Stimulated activated CD8-positive, alpha-beta memory T cell treated with anti-CD3 and anti-CD28 coated beads, Interleukin-7, amount 100 ng/mL, for 1 hour (primary cell): ENCODE results near the gene IKZF3.
"Not testable (repeated sequence)": the region's sequence is repeated elsewhere in the genome, so short reads cannot be mapped to it uniquely, and the experiment has no call there.

Source experiments
- DNase-seq, 2 donors: peaks; one replicate each; pipeline ENCODE4 v3.0.0-alpha.2; 2020; ENCODE audit warnings: low read depth in 2 of 2

The IKZF3 gene

DNA sequence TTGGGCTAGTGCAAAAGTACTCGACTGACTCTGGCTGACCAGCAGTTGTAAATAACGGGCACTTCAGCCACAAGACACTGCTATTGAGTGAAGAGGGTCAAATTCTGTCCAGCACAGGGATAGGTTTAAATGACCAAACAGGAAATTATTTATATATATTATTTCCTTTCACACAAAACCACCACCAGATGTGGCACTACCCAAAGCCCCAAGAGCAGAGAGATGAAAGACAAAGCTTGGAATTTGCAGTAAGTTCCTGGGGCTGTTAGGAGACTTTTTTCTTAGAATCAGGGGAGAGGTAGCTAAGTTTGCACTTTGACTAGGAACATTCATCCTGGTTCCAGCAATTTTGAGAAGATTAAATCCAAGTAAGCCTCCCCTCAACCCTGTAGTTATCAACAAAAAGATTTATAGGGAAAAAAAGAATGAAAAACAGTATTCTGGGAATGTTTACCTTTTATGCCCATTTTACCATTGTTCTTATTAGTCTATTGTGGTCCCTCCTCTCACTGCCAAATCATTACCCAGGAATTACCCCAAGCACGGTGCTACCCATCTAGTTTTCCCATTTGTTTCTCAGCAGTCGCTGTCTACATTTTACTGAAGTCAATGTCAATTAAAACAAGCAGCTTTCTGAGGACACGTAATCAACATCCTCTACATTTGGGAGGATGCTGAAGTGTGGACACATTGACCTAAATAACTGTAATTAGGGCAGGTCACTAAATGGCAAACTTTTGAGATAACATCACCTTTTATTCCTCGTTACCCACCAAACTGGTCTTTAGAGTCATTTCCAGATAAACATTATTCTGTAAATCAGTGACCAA lies 82.9 kb downstream of the IKZF3 start:
- DNase-seq, result no peak

GRCh38 chr17:39777534-39778365 lies 86.4 kb downstream of the IKZF3 start:
- no peak for DNase-seq

DNA sequence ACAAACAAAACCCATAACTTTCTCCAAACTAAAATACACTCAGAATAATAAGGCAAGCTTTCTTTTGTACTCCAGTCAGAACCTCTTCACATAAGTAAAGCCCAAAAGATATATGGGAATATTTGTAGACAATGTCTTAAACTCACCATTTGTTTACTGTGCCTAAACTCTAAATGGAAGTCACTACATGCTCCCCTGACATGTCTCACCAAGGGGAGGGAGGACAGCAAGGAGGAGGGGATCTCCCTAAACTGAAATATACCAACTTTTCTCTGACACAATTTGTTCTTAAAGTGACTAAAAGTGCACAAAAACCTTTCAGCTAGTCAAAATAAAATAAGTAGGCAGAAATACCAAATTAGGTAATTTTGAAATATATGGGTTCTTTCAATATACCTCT lies 87.9 kb downstream of the IKZF3 start:
- DNase-seq, result no peak

DNA sequence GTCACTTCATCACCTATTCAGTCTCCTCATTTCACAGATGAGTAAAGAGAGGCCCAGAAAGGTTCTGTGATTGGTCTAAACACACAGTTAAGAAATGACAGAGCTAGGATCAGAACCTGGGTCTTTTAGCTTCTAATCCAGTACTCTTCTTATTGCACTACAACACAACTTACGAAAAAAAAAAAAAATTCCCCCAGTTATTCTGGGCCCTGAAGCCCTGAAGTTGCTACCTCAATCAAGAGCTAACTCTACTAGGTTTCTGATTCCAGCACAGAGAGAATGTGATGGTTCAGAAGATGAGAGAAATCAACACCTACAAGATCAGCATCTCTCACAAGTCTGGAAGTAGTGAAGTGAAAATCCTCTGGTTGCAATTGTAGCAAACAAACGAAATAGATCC lies 89.1 kb downstream of the IKZF3 start:
- DNase-seq, result no peak

DNA sequence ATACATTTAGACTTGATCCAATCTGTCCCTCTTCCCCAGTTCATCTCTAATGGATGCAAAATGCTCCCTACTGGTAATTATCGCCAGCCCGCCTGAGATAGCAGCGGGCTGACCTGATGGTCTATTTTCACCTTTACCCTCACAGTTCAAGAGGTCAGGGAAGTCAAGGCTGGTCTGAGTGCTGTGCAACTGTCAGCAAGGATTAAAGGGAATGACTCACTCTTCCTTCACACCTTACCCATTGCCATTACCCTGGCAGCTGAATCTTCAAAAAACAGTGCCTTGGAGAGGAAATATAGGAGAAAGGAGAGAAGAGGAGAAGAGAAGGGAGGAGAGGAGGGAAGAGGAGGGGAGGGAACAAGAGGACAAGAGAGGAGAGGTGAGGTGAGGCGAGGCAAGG lies 90.1 kb downstream of the IKZF3 start:
- DNase-seq, result no peak

- no peak for DNase-seq
Measured at GRCh38 chr17:39772987-39773934, 90.9 kb downstream of the IKZF3 start.

DNA sequence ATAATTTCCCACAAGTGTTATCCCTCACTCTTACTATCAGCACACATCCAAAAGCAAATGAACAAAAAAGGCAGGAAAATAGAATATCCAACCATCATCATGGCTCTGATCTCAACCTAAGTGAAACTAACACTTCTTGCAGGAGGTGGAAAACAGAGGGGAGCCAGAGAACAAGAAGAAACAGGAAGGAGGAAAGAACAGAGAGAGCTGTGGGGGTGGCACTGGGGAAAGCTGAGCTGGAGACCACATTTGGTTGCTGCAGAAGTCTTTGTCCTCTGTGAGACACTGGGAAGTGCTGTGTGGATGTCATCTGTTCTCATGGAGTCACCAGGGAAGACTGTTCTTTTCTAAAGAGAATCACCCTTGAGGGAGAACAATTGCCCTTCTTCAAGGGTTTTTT lies 91.7 kb downstream of the IKZF3 start:
- DNase-seq, result no peak

DNA sequence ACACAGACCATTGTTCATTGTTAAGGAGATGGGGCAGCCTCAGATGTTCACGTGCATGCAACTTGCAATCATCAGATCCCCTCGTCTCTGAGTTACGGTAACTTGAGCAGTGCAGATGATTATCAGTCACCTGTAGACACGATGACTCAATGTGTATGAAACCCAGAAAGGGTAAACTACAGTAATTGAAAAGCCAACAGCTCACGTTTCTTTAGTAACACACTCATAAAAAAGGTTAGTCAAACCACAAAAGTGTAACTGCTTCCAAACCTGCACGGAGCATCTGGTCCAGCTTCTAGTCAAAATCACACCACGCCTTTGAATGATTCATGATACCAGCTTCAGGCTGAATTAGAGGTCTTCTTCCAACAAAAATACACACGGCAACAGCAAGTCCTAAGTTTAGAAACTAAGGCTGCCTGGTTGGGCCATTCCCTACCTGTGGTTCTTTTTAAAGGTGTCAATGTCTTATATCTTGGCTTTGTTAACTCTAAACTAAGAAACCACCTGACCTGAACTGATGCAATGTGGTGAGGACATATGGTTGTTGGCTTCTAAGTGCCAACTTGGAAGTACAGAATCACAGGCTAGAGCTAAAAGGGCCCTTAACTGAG lies 94.0 kb downstream of the IKZF3 start:
- peak in 1 of 2 donors; percentile 32 for DNase-seq

GRCh38 chr17:39767147-39767546 lies 97.0 kb downstream of the IKZF3 start:
- no peak for DNase-seq

DNA sequence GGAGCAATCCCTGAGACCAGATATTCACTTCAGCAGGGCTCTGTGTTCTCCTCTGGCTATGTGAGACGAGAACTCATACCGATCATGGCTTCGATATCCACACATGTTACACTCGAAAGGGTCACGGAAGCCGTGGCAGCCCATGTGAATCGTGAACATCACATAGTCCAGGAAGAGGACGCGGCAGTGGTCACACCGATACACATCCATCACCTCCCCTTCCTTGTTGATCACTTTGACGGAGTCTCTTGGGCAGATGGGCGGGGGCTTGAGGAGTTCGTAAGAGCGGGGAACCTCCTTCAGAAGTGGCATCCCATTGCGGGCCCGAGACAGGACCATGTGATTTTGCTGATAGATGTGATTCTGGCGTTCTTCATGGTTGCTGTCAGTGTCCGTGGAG lies 98.3 kb downstream of the IKZF3 start:
- DNase-seq, result no peak

- no peak for DNase-seq
Measured at GRCh38 chr17:39765175-39765574, 98.9 kb downstream of the IKZF3 start.

DNA sequence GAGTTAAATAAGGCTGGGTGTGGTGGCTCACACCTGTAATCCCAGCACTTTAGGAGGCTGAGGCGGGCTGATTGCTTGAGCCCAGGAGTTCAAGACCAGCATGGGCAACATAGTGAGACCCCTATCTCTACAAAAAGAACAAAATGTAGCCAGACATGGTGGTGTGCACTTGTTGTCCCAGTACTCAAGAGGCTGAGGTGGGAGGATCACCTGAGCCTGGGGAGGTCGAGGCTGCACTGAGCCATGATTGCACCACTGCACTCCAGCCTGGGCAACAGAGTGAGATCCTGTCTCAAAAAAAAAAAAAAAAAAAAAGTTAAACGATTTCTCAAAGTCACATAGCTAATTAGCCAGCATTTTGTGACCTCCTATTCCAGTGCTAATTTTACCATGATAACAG lies 99.9 kb downstream of the IKZF3 start:
- DNase-seq, result not testable (repeated sequence)

DNA sequence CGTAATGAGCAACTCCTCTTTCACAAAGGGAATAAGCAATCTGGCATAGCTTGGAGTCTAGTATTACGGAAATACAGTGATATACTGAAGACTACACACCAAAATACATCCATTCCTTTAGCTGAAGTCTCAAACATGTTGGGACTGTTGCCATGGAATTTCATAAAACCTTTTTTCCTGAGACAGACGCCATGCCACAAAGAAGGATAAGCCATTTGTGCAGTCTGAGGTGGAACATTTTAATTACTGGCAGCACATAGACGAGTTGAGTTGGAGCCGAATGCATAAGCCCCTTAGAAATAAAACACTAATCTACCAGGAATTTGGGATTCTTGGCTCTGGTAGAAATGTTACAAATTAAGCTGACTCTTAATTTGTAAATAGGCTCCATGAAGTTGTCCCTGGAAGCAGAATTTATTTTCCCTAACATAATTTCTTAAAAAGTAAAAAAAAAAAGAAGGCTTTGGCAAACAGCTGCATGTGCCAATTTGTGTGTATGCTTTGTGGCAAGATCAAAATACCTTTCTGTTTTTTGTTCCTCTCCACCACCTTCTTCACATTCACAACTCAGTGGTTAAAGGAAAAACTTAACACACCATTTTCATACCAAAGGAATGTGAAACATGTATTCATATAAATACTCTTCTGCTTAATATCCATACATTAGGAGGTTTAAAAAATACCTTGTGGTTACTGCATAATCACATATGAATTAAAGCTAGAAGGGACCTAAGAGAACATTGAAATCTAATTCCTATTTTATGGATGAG lies 100.9 kb downstream of the IKZF3 start:
- no peak for DNase-seq

DNA sequence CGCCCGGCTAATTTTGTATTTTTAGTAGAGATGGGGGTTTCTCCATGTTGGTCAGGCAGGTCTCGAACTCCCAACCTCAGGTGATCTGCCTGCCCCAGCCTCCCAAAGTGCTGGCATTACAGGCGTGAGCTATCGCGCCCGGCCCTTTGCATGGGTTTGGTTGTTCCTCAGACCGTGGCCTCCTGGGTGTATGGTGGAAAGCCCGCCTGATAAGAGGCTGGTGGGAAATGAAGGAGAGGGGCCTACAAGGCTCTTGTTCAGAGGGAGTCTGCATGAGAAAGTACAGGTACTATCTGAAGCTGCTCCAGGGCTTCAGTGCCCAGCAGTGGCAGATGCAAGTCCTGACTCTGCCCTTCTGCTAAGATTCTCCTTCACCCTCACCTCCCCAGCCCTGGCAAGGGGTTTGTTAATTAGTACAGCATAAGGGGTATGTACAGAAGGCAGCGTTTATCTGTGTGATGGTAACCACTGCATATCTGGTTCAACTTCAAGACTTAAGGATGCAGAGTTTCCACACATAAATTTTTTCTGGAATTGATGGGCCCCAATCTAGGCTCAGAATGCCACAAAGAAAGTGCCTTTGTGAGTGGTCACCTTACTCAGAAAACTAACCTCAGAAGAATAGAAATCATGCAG lies 102.1 kb downstream of the IKZF3 start:
- DNase-seq, result no peak

DNA sequence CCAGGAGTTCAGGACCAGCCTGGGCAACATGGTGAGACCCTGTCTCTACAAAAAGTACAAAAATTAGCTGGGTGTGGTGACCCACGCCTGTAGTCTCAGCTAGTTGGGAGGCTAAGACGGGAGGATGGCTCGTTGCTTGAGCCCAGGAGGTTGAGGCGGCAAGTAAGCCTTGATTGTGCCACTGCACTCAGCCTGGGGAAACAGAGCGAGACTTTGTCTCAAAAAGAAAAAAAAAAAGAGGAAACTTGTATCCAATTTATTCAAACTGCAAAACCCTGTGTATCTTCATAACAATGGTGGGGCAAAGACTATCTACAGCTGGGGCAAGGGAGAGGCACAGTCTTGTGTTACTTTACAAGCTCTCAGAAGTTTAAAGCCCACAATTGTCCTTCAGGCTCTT lies 104.9 kb downstream of the IKZF3 start:
- no peak for DNase-seq

DNA sequence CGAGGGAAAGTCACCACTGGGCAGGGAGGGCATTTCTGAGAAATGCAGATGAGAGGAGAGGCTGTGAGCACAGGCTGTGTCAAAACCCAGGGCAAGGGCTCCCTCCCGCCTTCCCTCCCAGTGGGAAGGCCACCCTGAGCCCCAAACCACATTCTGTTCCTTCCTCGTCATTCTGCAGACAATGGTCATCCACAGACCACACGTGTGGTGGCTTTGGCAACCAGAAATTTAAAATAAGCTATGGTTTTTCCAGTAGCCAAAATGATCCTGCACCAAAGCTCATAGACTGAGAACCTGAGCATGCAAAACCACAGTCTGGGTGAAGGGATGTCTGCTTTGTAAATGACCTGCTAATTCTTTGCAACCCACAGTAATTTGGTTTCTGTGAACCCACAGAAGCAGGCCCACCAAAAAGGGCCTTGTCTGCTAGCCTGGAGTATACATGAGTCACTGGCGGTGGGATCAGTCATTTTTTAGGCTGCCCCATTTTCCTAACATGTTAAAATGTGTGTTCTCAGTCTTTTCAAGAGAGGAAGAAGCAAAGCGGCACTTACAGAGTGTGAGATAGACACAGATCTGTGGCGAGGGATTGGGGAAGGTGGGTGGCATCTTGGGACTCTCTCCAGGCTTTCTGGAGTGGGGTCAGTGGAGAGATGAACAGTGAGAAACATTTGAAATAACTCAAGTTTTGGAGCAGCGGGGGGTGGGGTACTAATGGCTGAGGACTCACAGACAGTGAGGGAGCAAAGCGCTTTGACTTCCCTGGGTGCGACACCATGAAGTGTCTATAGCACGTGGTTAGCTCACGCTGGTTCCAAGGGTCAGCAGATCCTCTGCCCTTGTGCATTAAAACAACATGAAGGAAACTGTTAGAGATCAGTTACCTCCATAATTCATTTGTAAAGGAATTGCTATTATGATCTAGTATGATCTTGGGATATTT lies 105.9 kb downstream of the IKZF3 start:
- DNase-seq, result peak in 1 of 2 donors; percentile 40

- DNase-seq, result no peak
Measured at GRCh38 chr17:39757176-39757662, 106.9 kb downstream of the IKZF3 start.

DNA sequence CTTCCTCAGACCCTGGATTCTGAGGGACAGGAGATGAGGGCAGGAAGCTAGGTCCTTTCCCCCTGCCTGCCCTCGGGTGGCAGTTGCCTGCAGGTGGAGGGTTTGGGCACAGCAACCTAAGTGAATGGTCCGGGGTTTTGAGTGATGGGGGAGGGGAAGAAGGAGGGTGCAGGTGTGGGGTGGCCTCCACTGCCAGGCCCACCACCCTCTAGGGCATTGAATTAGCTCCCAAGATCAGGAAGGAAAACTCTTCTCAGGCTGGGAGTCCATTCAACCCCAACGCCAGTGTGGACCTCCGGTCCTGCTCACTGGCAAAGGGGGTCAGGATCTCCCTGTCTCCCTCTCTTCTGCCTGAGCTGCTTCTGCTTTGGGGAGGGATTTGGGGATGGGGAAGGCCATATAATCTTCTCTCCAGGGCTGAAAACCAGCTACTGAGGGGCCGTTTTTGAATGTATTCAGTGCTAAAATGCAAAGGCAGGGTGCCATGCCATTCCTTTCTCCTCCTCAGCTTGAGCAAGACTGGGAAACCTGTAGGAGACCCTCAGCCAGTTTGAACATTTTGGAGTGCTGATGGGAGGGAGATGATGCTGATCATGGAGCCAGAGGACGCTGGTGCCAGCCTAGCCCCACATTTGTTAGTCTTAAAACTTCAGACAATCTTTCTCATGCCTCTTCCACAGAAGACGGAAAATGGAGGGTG lies 107.6 kb downstream of the IKZF3 start:
- no peak for DNase-seq
